ENCODE data around the gene ABCC8. TPM values are rescaled to one million over a fixed set of nuclear protein-coding genes. Genes with fewer than 3 reads are reported as not detected.

Gene ABCC8
- total RNA-seq, 1 donor: not detected

- Histone ChIP-seq H3K27ac (ENCODE audit: low read depth, low read length) (no peak overlapping the region), H3K9me3 (ENCODE audit: low read depth, low read length) (no peaks in the 10 kb centered on the region), H3K36me3 (ENCODE audit: insufficient read depth, low read length) (no peaks in the 10 kb centered on the region), H3K79me2 (ENCODE audit: insufficient read depth, low read length) (no peaks in the 10 kb centered on the region), H3K27me3 (ENCODE audit: insufficient read depth, low read length) (peaks cover 6% of the 10 kb centered on the region), H3K4me2 (ENCODE audit: insufficient read depth, low read length) (no peak overlapping the region), H3K4me1 (ENCODE audit: insufficient read depth, low read length) (no peaks in the 10 kb centered on the region), H3K4me3 (ENCODE audit: insufficient read depth, low read length) (no peak overlapping the region), H4K20me1 (ENCODE audit: insufficient read depth, low read length) (no peaks in the 10 kb centered on the region), H2AFZ (ENCODE audit: low read length) (no peak overlapping the region)
- no peak for TF ChIP-seq CTCF (IDR thresholded peaks at IDR 0.05; ENCODE audit: extremely low read depth, low read depth, low read length)
- no peak for DNase-seq (ENCODE audit: insufficient read length, low spot score, missing footprints)
Measured at GRCh38 chr11:17394743-17395390, 81.8 kb downstream of the ABCC8 start.

GRCh38 chr11:17393472-17393871 is 83.2 kb downstream of the ABCC8 start:
- Histone ChIP-seq H3K27ac (ENCODE audit: low read depth, low read length) (no peak overlapping the region), H3K4me1 (ENCODE audit: insufficient read depth, low read length) (peaks cover 2% of the 10 kb centered on the region), H3K4me3 (ENCODE audit: insufficient read depth, low read length) (no peak overlapping the region), H3K27me3 (ENCODE audit: insufficient read depth, low read length) (peaks cover 6% of the 10 kb centered on the region), H3K79me2 (ENCODE audit: insufficient read depth, low read length) (no peaks in the 10 kb centered on the region), H2AFZ (ENCODE audit: low read length) (no peak overlapping the region), H3K36me3 (ENCODE audit: insufficient read depth, low read length) (no peaks in the 10 kb centered on the region), H3K9me3 (ENCODE audit: low read depth, low read length) (no peaks in the 10 kb centered on the region), H3K4me2 (ENCODE audit: insufficient read depth, low read length) (no peak overlapping the region), H4K20me1 (ENCODE audit: insufficient read depth, low read length) (no peaks in the 10 kb centered on the region)
- no peak for TF ChIP-seq CTCF (IDR thresholded peaks at IDR 0.05; ENCODE audit: extremely low read depth, low read depth, low read length)
- no peak for DNase-seq (ENCODE audit: insufficient read length, low spot score, missing footprints)

- Histone ChIP-seq H3K27me3 (ENCODE audit: insufficient read depth, low read length) (peaks cover 6% of the 10 kb centered on the region), H3K27ac (ENCODE audit: low read depth, low read length) (no peak overlapping the region), H3K4me2 (ENCODE audit: insufficient read depth, low read length) (no peak overlapping the region), H2AFZ (ENCODE audit: low read length) (no peak overlapping the region), H4K20me1 (ENCODE audit: insufficient read depth, low read length) (no peaks in the 10 kb centered on the region), H3K9me3 (ENCODE audit: low read depth, low read length) (no peaks in the 10 kb centered on the region), H3K4me1 (ENCODE audit: insufficient read depth, low read length) (peaks cover 2% of the 10 kb centered on the region), H3K36me3 (ENCODE audit: insufficient read depth, low read length) (no peaks in the 10 kb centered on the region), H3K4me3 (ENCODE audit: insufficient read depth, low read length) (no peak overlapping the region), H3K79me2 (ENCODE audit: insufficient read depth, low read length) (no peaks in the 10 kb centered on the region)
- DNase-seq (ENCODE audit: insufficient read length, low spot score, missing footprints): no peak
- no peak for TF ChIP-seq CTCF (IDR thresholded peaks at IDR 0.05; ENCODE audit: extremely low read depth, low read depth, low read length)
Measured at GRCh38 chr11:17392872-17393271, 83.8 kb downstream of the ABCC8 start.

- no peaks in the 10 kb centered on the region for H3K9me3 ChIP-seq (ENCODE audit: low read depth, low read length)
- H3K27me3 ChIP-seq (ENCODE audit: insufficient read depth, low read length): peaks cover 6% of the 10 kb centered on the region
- no peak overlapping the region for H3K27ac ChIP-seq (ENCODE audit: low read depth, low read length)
- no peak for TF ChIP-seq CTCF (IDR thresholded peaks at IDR 0.05; ENCODE audit: extremely low read depth, low read depth, low read length)
- no peak overlapping the region for H2AFZ ChIP-seq (ENCODE audit: low read length)
- H3K4me2 ChIP-seq (ENCODE audit: insufficient read depth, low read length): no peak overlapping the region
- H3K4me3 ChIP-seq (ENCODE audit: insufficient read depth, low read length): no peak overlapping the region
- DNase-seq (ENCODE audit: insufficient read length, low spot score, missing footprints): peak; percentile 51
- H3K79me2 ChIP-seq (ENCODE audit: insufficient read depth, low read length): no peaks in the 10 kb centered on the region
- peaks cover 2% of the 10 kb centered on the region for H3K4me1 ChIP-seq (ENCODE audit: insufficient read depth, low read length)
- no peaks in the 10 kb centered on the region for H3K36me3 ChIP-seq (ENCODE audit: insufficient read depth, low read length)
- H4K20me1 ChIP-seq (ENCODE audit: insufficient read depth, low read length): no peaks in the 10 kb centered on the region
Measured at GRCh38 chr11:17391493-17392355, 84.9 kb downstream of the ABCC8 start.
